Endothelial cell (in vitro differentiated cells): ENCODE measurements around the gene SH3GLB2. TPM values are rescaled to one million over a fixed set of nuclear protein-coding genes. Genes with fewer than 3 reads are reported as not detected.
A peak's percentile ranks its signal among the peaks of the same experiment; 100 is the strongest.

ENCODE experiments used
- DNase-seq: peaks from one replicate; pipeline ENCODE4 v3.0.0; 2021; ENCODE audit warnings: low spot score
- H3K27ac Mint-ChIP-seq: one replicate; pipeline ENCODE4 v1.8.0; 2021; ENCODE audit warnings: mixed read lengths, inconsistent platforms; ENCODE audit not compliant: unreplicated experiment
- H3K27me3 Mint-ChIP-seq: one replicate; pipeline ENCODE4 v1.8.0; 2021; ENCODE audit warnings: mild to moderate bottlenecking, moderate library complexity, mixed read lengths, inconsistent platforms; ENCODE audit not compliant: unreplicated experiment
- H3K36me3 Mint-ChIP-seq: one replicate; pipeline ENCODE4 v1.8.0; 2021; ENCODE audit warnings: mild to moderate bottlenecking, low read depth, mixed read lengths, inconsistent platforms; ENCODE audit not compliant: unreplicated experiment
- H3K4me1 Mint-ChIP-seq: one replicate; pipeline ENCODE4 v1.8.0; 2021; ENCODE audit warnings: mild to moderate bottlenecking, mixed read lengths, inconsistent platforms; ENCODE audit not compliant: unreplicated experiment
- H3K4me3 Mint-ChIP-seq: one replicate; pipeline ENCODE4 v1.8.0; 2021; ENCODE audit warnings: mild to moderate bottlenecking, mixed read lengths, inconsistent platforms; ENCODE audit not compliant: unreplicated experiment
- H3K9me3 Mint-ChIP-seq: one replicate; pipeline ENCODE4 v1.8.0; 2021; ENCODE audit warnings: mixed read lengths, inconsistent platforms; ENCODE audit not compliant: unreplicated experiment
- CTCF ChIP-seq: fragments of 200-600 bp; sonication (generic); IDR thresholded peaks from one replicate; pipeline ENCODE4 v1.5.0; 2021; ENCODE audit warnings: antibody characterized with exemption; ENCODE audit not compliant: unreplicated experiment
- total RNA-seq: library from RNA; stranded (reverse); fragmentation: NEBNext Ultra II Directional; extraction: Animal tissue kit (Norgen Biotek cat#: 25700); gene quantifications from one replicate; pipeline ENCODE4 v1.2.1, GENCODE V29; 2021; ENCODE audit not compliant: unreplicated experiment

The SH3GLB2 gene
- total RNA-seq, 1 donor from 2014 or later: 94.3 TPM

GRCh38 chr9:129009584-129010141 lies 18.5 kb downstream of the SH3GLB2 start:
- no peak overlapping the region for H3K4me3 Mint-ChIP-seq
- H3K4me1 Mint-ChIP-seq: peaks cover 3% of the 10 kb centered on the region
- H3K36me3 Mint-ChIP-seq: peaks cover 30% of the 10 kb centered on the region
- no peak for DNase-seq
- peaks cover 15% of the 10 kb centered on the region for H3K27me3 Mint-ChIP-seq
- H3K9me3 Mint-ChIP-seq: no peaks in the 10 kb centered on the region
- no peak overlapping the region for H3K27ac Mint-ChIP-seq
- TF ChIP-seq CTCF: no peak

- Mint-ChIP-seq H3K4me3 (no peak overlapping the region), H3K4me1 (no peaks in the 10 kb centered on the region), H3K27ac (no peak overlapping the region), H3K27me3 (peaks cover 15% of the 10 kb centered on the region), H3K9me3 (no peaks in the 10 kb centered on the region), H3K36me3 (peaks cover 30% of the 10 kb centered on the region)
- no peak for TF ChIP-seq CTCF
- DNase-seq: no peak
These were observed 19.0 kb downstream of the SH3GLB2 start for GRCh38 chr9:129008986-129009583.

DNA sequence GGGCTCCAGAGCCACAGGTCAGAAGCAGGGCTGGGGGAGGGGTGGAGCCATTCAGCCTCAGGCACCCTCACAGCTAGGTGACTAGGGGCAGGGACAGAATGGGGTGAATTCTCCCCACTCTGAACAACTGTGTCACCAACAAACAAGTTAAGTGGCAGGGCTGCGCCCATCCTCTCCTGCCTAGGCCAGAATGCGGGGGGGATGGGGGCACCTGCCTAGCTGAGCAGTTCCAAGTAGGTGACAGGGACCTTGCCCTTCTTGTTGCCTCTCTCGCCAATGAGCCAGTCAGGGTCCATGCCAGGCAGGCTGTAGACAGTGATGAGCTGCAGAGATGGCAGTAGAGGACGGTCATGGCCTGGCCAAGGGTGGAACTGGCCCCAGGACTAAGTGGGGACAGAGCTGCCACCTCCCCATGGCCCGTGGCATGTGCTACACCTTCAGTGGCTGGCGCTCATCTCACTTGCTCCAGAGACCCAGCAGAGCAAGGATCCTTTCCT lies 19.6 kb downstream of the SH3GLB2 start:
- H3K27ac Mint-ChIP-seq: no peak overlapping the region
- H3K9me3 Mint-ChIP-seq: no peaks in the 10 kb centered on the region
- H3K4me3 Mint-ChIP-seq: no peak overlapping the region
- H3K36me3 Mint-ChIP-seq: peaks cover 30% of the 10 kb centered on the region
- no peaks in the 10 kb centered on the region for H3K4me1 Mint-ChIP-seq
- DNase-seq: no peak
- H3K27me3 Mint-ChIP-seq: peaks cover 15% of the 10 kb centered on the region
- TF ChIP-seq CTCF: no peak

GRCh38 chr9:129007766-129008468 lies 20.2 kb downstream of the SH3GLB2 start:
- H3K4me3 Mint-ChIP-seq: peak overlapping the region; percentile 37
- no peak overlapping the region for H3K27ac Mint-ChIP-seq
- no peaks in the 10 kb centered on the region for H3K9me3 Mint-ChIP-seq
- H3K27me3 Mint-ChIP-seq: peaks cover 15% of the 10 kb centered on the region
- no peak for DNase-seq
- H3K36me3 Mint-ChIP-seq: peaks cover 26% of the 10 kb centered on the region
- TF ChIP-seq CTCF: no peak
- no peaks in the 10 kb centered on the region for H3K4me1 Mint-ChIP-seq
